Measurements from ENCODE around the gene PSTK.

GRCh38 chr10:122939856-122940543, 40.2 kb upstream of the PSTK start:
- no peak for TF ChIP-seq CTCF (IDR thresholded peaks at IDR 0.05)
- TF ChIP-seq POLR2A (IDR thresholded peaks at IDR 0.05), result no peak
- TF ChIP-seq POLR2AphosphoS5 (IDR thresholded peaks at IDR 0.05), result no peak
